ENCODE data around the gene NME3. TPM values are rescaled to one million over a fixed set of nuclear protein-coding genes. Genes with fewer than 3 reads are reported as not detected.
A peak's percentile ranks its signal among the peaks of the same experiment; 100 is the strongest.

The NME3 gene
- total RNA-seq, 4 donors from 2014 or later = 35.3 to 208 (median 59.7) TPM

- TF ChIP-seq POLR2A (IDR thresholded peaks at IDR 0.05) (no peak), CTCF (IDR thresholded peaks at IDR 0.05) (peak; percentile 31 to 61 (median 39))
- H3K27ac ChIP-seq = no peak overlapping the region
- no peak for DNase-seq
- H3K36me3 ChIP-seq = no peaks in the 10 kb centered on the region
- no peaks in the 10 kb centered on the region for H3K4me1 ChIP-seq
- no peaks in the 10 kb centered on the region for H3K9me3 ChIP-seq
- H3K27me3 ChIP-seq = no peaks in the 10 kb centered on the region
- no peak overlapping the region for H3K4me3 ChIP-seq
- intact Hi-C loops (cut with DNase I; ENCODE audit: low total_unique reads) = no loop called here
Observed at GRCh38 chr16:1723450-1724147, 47.7 kb downstream of the NME3 start.

DNA sequence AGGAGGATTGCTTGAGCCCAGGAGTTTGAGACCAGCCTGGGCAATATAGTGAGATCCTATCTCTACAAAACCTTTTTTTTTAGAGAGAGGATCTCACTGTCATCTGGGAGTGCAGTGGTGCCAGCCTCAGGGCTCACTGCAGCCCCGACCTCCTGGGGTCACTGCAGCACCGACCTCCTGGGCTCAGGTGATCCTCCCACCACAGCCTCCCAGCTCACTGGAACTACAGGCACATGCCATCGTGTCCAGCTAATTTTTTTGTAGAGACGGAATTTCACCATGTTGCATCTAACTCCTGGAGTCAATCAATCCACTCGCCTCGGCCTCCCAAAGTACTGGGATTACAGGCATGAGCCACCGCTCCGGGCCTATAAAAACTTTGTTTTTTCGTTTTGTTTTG, 50.0 kb downstream of the NME3 start:
- H3K27ac ChIP-seq = peak overlapping the region in 1 of 2 donors; percentile 67
- TF ChIP-seq POLR2A (IDR thresholded peaks at IDR 0.05) (no peak), CTCF (IDR thresholded peaks at IDR 0.05) (no peak)
- H3K27me3 ChIP-seq = no peaks in the 10 kb centered on the region
- no peak overlapping the region for H3K4me3 ChIP-seq
- no peak for DNase-seq
- intact Hi-C loops (cut with DNase I; ENCODE audit: low total_unique reads) = no loop called here
- no peaks in the 10 kb centered on the region for H3K36me3 ChIP-seq
- no peaks in the 10 kb centered on the region for H3K4me1 ChIP-seq
- no peaks in the 10 kb centered on the region for H3K9me3 ChIP-seq

Small RNA genes lying within 50 kb of the gene (microRNA-seq; reads per million reads assigned to microRNA genes)
- gene MIR3177 (ENCODE audit: borderline microRNAs expressed, borderline replicate concordance) = 1.5 reads per million

Small RNA genes lying within 50 kb of the gene (small RNA-seq; reads per million reads assigned to genes)
- gene MIR3177 = not detected

Other genes with a start within 250 kb of the NME3 start
- gene TMEM204, start 237.9 kb downstream of the NME3 start, total RNA-seq = 10 to 100 TPM; 24.8 to 45.3 (median 39.3) TPM
- 10 to 100 TPM in 3 of 4 donors, 1 to 10 TPM in 1; 6.2 to 68.2 (median 34.1) TPM for gene IFT140, start 159.5 kb downstream of the NME3 start, total RNA-seq
- gene CRAMP1, start 159.2 kb downstream of the NME3 start, total RNA-seq = 10 to 100 TPM in 2 of 4 donors, 1 to 10 TPM in 2; 2.6 to 25.5 (median 8.6) TPM
- gene JPT2, start 93.3 kb downstream of the NME3 start, total RNA-seq = 10 to 100 TPM; 10.6 to 59.0 (median 39.6) TPM
- 100 to 1,000 TPM in 1 of 4 donors, 10 to 100 TPM in 3; 17.4 to 113 (median 77.8) TPM for gene MAPK8IP3, start 65.3 kb downstream of the NME3 start, total RNA-seq
- 10 to 100 TPM in 2 of 4 donors, 1 to 10 TPM in 2; 2.6 to 28.2 (median 8.0) TPM for gene EME2, start 1.3 kb upstream of the NME3 start, total RNA-seq
- gene MRPS34, start 1.6 kb upstream of the NME3 start, total RNA-seq = 100 to 1,000 TPM in 1 of 4 donors, 10 to 100 TPM in 3; 37.3 to 158 (median 52.5) TPM
- gene SPSB3, start 11.0 kb upstream of the NME3 start, total RNA-seq = 10 to 100 TPM; 24.8 to 67.4 (median 55.8) TPM
- 10 to 100 TPM; 40.5 to 54.6 (median 47.2) TPM for gene NUBP2, start 11.4 kb upstream of the NME3 start, total RNA-seq
- gene IGFALS, start 22.2 kb upstream of the NME3 start, total RNA-seq = 1 to 10 TPM in 1 of 4 donors, under 1 TPM in 1, not detected in 2; 0.49 to 1.2 TPM
- gene HAGH, start 55.3 kb upstream of the NME3 start, total RNA-seq = 10 to 100 TPM; 22.9 to 75.3 (median 34.0) TPM
- gene FAHD1, start 55.7 kb upstream of the NME3 start, total RNA-seq = 100 to 1,000 TPM in 1 of 4 donors, 10 to 100 TPM in 2, 1 to 10 TPM in 1; 3.5 to 115 (median 22.2) TPM
- under 1 TPM in 2 of 4 donors, not detected in 2; 0.48 to 0.76 TPM for gene MEIOB, start 100.6 kb upstream of the NME3 start, total RNA-seq
- gene HS3ST6, start 146.9 kb upstream of the NME3 start, total RNA-seq = not detected
- gene MSRB1, start 171.7 kb upstream of the NME3 start, total RNA-seq = 10 to 100 TPM in 2 of 4 donors, 1 to 10 TPM in 2; 5.6 to 21.2 (median 11.9) TPM
- under 1 TPM in 1 of 4 donors, not detected in 3; 0.14 TPM for gene RPL3L, start 183.1 kb upstream of the NME3 start, total RNA-seq
- 100 to 1,000 TPM in 1 of 4 donors, 10 to 100 TPM in 3; 50.1 to 532 (median 78.0) TPM for gene NDUFB10, start 188.0 kb upstream of the NME3 start, total RNA-seq
- gene RPS2, start 193.3 kb upstream of the NME3 start, total RNA-seq = 1,000 to 10,000 TPM in 3 of 4 donors, 100 to 1,000 TPM in 1; 982 to 2,205 (median 1,458) TPM
- not detected for gene RNF151, start 195.3 kb upstream of the NME3 start, total RNA-seq
- gene TBL3, start 200.5 kb upstream of the NME3 start, total RNA-seq = 10 to 100 TPM in 3 of 4 donors, 1 to 10 TPM in 1; 4.1 to 46.6 (median 27.4) TPM
- 1 to 10 TPM in 1 of 4 donors, not detected in 3; 1.0 TPM for gene NOXO1, start 209.9 kb upstream of the NME3 start, total RNA-seq
- gene GFER, start 212.7 kb upstream of the NME3 start, total RNA-seq = 10 to 100 TPM in 1 of 4 donors, 1 to 10 TPM in 3; 2.6 to 20.8 (median 6.6) TPM
- 1 to 10 TPM in 1 of 4 donors, not detected in 3; 1.5 TPM for gene SYNGR3, start 218.4 kb upstream of the NME3 start, total RNA-seq
- gene ZNF598, start 238.3 kb upstream of the NME3 start, total RNA-seq = 10 to 100 TPM; 16.9 to 50.0 (median 34.6) TPM
- gene NPW, start 248.2 kb upstream of the NME3 start, total RNA-seq = 1 to 10 TPM in 1 of 4 donors, not detected in 3; 1.5 TPM